Adrenal gland (tissue), 5 donors: Measurements from ENCODE around the gene BNIP3.

Source experiments
- POLR2A ChIP-seq, 2 donors: fragments of 450-650 bp; IDR thresholded peaks; one replicate each; pipeline ENCODE4 v1.6.1; 2017; ENCODE audit warnings: antibody characterized with exemption in 2 of 2, mild to moderate bottlenecking in 2 of 2, moderate library complexity in 1 of 2
- TF ChIP-seq, protein P1 (sequence below), 6 experiments: fragments of 450-650 bp in 4 of 6; fragments of 200-600 bp in 2 of 6; sonication (generic) in 1 of 6; IDR thresholded peaks; 1 replicate in 5 of 6; 2 replicates in 1 of 6; pipeline versions ENCODE4 v1.5.1 to v1.8.0; 2016 to 2021; ENCODE audit warnings: antibody characterized with exemption in 6 of 6, mild to moderate bottlenecking in 2 of 6, moderate library complexity in 1 of 6
- donor health status: DM: no; HTN: no; CAD: no.

DNA sequence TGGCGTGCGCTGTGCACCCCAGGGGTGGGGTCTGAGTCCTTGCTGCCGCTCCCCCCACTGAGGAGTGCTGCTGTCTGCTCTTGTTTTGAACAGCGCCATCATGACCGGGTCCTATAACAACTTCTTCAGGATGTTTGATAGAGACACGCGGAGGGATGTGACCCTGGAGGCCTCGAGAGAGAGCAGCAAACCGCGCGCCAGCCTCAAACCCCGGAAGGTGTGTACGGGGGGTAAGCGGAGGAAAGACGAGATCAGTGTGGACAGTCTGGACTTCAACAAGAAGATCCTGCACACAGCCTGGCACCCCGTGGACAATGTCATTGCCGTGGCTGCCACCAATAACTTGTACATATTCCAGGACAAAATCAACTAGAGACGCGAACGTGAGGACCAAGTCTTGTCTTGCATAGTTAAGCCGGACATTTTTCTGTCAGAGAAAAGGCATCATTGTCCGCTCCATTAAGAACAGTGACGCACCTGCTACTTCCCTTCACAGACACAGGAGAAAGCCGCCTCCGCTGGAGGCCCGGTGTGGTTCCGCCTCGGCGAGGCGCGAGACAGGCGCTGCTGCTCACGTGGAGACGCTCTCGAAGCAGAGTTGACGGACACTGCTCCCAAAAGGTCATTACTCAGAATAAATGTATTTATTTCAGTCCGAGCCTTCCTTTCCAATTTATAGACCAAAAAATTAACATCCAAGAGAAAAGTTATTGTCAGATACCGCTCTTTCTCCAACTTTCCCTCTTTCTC lies 26.0 kb downstream of the BNIP3 start:
- TF ChIP-seq, protein P1, sequence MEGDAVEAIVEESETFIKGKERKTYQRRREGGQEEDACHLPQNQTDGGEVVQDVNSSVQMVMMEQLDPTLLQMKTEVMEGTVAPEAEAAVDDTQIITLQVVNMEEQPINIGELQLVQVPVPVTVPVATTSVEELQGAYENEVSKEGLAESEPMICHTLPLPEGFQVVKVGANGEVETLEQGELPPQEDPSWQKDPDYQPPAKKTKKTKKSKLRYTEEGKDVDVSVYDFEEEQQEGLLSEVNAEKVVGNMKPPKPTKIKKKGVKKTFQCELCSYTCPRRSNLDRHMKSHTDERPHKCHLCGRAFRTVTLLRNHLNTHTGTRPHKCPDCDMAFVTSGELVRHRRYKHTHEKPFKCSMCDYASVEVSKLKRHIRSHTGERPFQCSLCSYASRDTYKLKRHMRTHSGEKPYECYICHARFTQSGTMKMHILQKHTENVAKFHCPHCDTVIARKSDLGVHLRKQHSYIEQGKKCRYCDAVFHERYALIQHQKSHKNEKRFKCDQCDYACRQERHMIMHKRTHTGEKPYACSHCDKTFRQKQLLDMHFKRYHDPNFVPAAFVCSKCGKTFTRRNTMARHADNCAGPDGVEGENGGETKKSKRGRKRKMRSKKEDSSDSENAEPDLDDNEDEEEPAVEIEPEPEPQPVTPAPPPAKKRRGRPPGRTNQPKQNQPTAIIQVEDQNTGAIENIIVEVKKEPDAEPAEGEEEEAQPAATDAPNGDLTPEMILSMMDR (IDR thresholded peaks at IDR 0.05): no peak
- no peak for TF ChIP-seq POLR2A (IDR thresholded peaks at IDR 0.05)
